WTC11 (cell line): Measurements from ENCODE around the gene RPS5. TPM values are rescaled to one million over a fixed set of nuclear protein-coding genes. Genes with fewer than 3 reads are reported as not detected.

ENCODE experiments used
- ATAC-seq: fragments of 200-7000 bp; cut with Tn5 transposase; 2 replicates; pipeline ENCODE4 v1.10.0; 2021; ENCODE audit warnings: mild to moderate bottlenecking, moderate library complexity
- CTCF ChIA-PET: fragments of 300-600 bp; sonication (Branson Sonifier 250); formaldehyde crosslinking; loops from one replicate; lab custom pipeline; 2021; ENCODE audit warnings: antibody characterized with exemption; lab: Charles Lee
- POLR2A ChIA-PET: fragments of 350-600 bp; sonication (Branson Sonifier 250); formaldehyde crosslinking; loops from one replicate; lab custom pipeline; 2021; ENCODE audit warnings: antibody characterized with exemption; lab: Charles Lee
- DNase-seq: peaks from one replicate; pipeline ENCODE4 v3.0.0; 2021; ENCODE audit warnings: low spot score
- H3K27ac Mint-ChIP-seq: 2 replicates; pipeline ENCODE4 v1.8.0; 2021; ENCODE audit warnings: mixed read lengths
- H3K27me3 Mint-ChIP-seq: 2 replicates; pipeline ENCODE4 v1.8.0; 2021; ENCODE audit warnings: low read depth, mild to moderate bottlenecking, moderate library complexity, mixed read lengths
- H3K36me3 Mint-ChIP-seq: 2 replicates; pipeline ENCODE4 v1.8.0; 2021; ENCODE audit warnings: mixed read lengths
- H3K4me1 Mint-ChIP-seq: 2 replicates; pipeline ENCODE4 v1.8.0; 2022; ENCODE audit warnings: mixed read lengths
- H3K4me3 Mint-ChIP-seq: 2 replicates; pipeline ENCODE4 v1.8.0; 2021; ENCODE audit warnings: mild to moderate bottlenecking, moderate library complexity, mixed read lengths
- H3K9me3 Mint-ChIP-seq: 2 replicates; pipeline ENCODE4 v1.8.0; 2021; ENCODE audit warnings: mixed read lengths
- E2F1 ChIP-seq: sonication (generic); formaldehyde crosslinking; IDR thresholded peaks from 2 replicates; pipeline ENCODE4 v1.8.0; 2022; ENCODE audit warnings: mild to moderate bottlenecking, missing genetic modification reagents
- ELF4 ChIP-seq: sonication (generic); formaldehyde crosslinking; IDR thresholded peaks from 2 replicates; pipeline ENCODE4 v1.8.1; 2022; ENCODE audit warnings: low read depth, mild to moderate bottlenecking, moderate library complexity, missing genetic modification reagents
- FOXJ3 ChIP-seq: sonication (generic); formaldehyde crosslinking; IDR thresholded peaks from 2 replicates; pipeline ENCODE4 v1.9.0; 2021; ENCODE audit warnings: missing genetic modification reagents, mild to moderate bottlenecking, borderline replicate concordance
- FOXP1 ChIP-seq: sonication (generic); formaldehyde crosslinking; IDR thresholded peaks from 2 replicates; pipeline ENCODE4 v1.8.0; 2022; ENCODE audit warnings: missing genetic modification reagents, mild to moderate bottlenecking, moderate library complexity, borderline replicate concordance
- NFATC4 ChIP-seq: fragments of 250-450 bp; sonication (Bioruptor Pico); IDR thresholded peaks from 2 replicates; pipeline ENCODE4 v1.9.0; 2021; ENCODE audit warnings: mild to moderate bottlenecking
- PRRX2 ChIP-seq: fragments of 250-450 bp; sonication (Bioruptor Pico); IDR thresholded peaks from 2 replicates; pipeline ENCODE4 v1.8.0; 2021; ENCODE audit warnings: mild to moderate bottlenecking
- SMAD3 ChIP-seq: sonication (generic); formaldehyde crosslinking; IDR thresholded peaks from 2 replicates; pipeline ENCODE4 v1.8.0; 2022; ENCODE audit warnings: missing genetic modification reagents, mild to moderate bottlenecking, borderline replicate concordance
- STAT6 ChIP-seq: sonication (generic); formaldehyde crosslinking; conservative IDR thresholded peaks from 2 replicates; pipeline ENCODE4 v1.8.1; 2023; ENCODE audit warnings: mild to moderate bottlenecking, low read depth, missing genetic modification reagents, moderate library complexity
- ZNF219 ChIP-seq: sonication (generic); formaldehyde crosslinking; IDR thresholded peaks from 2 replicates; pipeline ENCODE4 v1.8.0; 2023; ENCODE audit warnings: missing genetic modification reagents, mild to moderate bottlenecking, borderline replicate concordance
- total RNA-seq: library from RNA; stranded (reverse); gene quantifications from 3 replicates; pipeline ENCODE4 v1.2.3, GENCODE V29; 2021
- TF ChIP-seq, protein P1 (sequence below): sonication (generic); formaldehyde crosslinking; IDR thresholded peaks from 2 replicates; pipeline ENCODE4 v1.8.1; 2023; ENCODE audit warnings: mild to moderate bottlenecking, missing genetic modification reagents
- TF ChIP-seq, protein P2 (sequence below): fragments of 200-600 bp; IDR thresholded peaks from 2 replicates; pipeline ENCODE4 v1.8.0; 2022; ENCODE audit warnings: antibody characterized with exemption

The RPS5 gene
- total RNA-seq, 1 experiment from 2014 or later, result 1,502 TPM

- Mint-ChIP-seq H3K27me3 (no peaks in the 10 kb centered on the region), H3K9me3 (no peaks in the 10 kb centered on the region), H3K4me1 (peaks cover 2% of the 10 kb centered on the region; the same call in 1 of the 2 replicates), H3K27ac (no peak overlapping the region), H3K4me3 (no peak overlapping the region), H3K36me3 (no peaks in the 10 kb centered on the region)
- DNase-seq (no peak), ATAC-seq (no peak)
- POLR2A ChIA-PET, result no interaction called here
- CTCF ChIA-PET, result no interaction called here
- peak; percentile 53; the same call in 1 of the 2 replicates for TF ChIP-seq FOXP1
- TF ChIP-seq, protein P1, sequence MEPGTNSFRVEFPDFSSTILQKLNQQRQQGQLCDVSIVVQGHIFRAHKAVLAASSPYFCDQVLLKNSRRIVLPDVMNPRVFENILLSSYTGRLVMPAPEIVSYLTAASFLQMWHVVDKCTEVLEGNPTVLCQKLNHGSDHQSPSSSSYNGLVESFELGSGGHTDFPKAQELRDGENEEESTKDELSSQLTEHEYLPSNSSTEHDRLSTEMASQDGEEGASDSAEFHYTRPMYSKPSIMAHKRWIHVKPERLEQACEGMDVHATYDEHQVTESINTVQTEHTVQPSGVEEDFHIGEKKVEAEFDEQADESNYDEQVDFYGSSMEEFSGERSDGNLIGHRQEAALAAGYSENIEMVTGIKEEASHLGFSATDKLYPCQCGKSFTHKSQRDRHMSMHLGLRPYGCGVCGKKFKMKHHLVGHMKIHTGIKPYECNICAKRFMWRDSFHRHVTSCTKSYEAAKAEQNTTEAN (CRISPR knock-in tag), result no peak
Observed at GRCh38 chr19:58367698-58368454, 19.2 kb upstream of the RPS5 start.

DNA sequence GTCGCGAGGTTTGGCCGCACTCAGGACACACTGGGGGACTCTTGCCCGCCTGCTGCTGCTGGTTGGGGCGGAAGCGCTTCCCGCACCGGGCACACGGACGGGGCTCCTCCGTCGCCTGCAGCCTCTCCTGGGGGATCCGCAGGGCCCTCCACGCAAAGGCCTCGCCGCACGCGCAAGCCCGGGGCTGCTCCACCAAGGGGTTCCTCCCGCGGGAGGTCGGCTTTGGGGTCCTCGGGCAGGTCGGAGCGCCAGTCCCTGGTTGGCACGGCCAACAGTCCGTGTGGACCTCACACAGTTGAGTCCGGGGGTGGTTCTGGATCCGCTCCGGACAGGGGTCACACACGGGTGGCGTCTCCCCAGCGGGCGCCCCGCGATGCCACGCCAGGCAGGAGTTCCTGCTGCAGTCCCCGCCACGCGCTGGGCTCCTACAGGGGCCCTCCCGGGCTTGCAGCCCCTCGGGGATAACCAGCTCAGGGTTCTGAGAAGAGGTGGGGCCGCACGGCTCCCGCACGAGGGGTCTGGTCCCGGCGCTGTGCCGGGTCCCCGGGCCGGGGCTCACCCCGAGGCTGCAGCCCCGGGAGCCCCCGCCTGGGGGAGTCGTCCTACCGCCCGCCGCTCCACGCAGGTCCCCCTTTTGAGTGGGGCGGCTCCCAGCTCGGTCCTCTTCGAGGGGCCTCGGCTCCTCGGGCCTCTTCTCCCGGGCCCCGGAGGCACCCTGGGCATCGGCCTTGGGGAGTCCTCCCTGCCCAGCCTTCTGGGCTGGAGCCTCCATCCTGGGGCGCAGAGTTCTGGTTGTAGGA is 18.3 kb upstream of the RPS5 start:
- no peak overlapping the region for H3K27ac Mint-ChIP-seq
- POLR2A ChIA-PET, result no interaction called here
- CTCF ChIA-PET, result interaction anchor here (0.6 kb wide), 1 partner anchor 694 kb away, joined by 5 read pairs; no protein-coding TSS in a partner anchor
- H3K27me3 Mint-ChIP-seq, result no peaks in the 10 kb centered on the region
- ATAC-seq (peak; percentile 39), DNase-seq (no peak)
- H3K36me3 Mint-ChIP-seq, result no peaks in the 10 kb centered on the region
- no peaks in the 10 kb centered on the region for H3K9me3 Mint-ChIP-seq
- no peak for TF ChIP-seq PRRX2 (CRISPR knock-in tag)
- no peak for TF ChIP-seq E2F1 (CRISPR knock-in tag)
- no peak for TF ChIP-seq NFATC4 (CRISPR knock-in tag)
- no peak for TF ChIP-seq FOXP1
- no peak for TF ChIP-seq ELF4
- no peak for TF ChIP-seq ZNF219 (CRISPR knock-in tag)
- no peak for TF ChIP-seq FOXJ3 (CRISPR knock-in tag)
- TF ChIP-seq SMAD3 (CRISPR knock-in tag), result no peak
- H3K4me3 Mint-ChIP-seq, result no peak overlapping the region
- peaks cover 2% of the 10 kb centered on the region; the same call in 1 of the 2 replicates for H3K4me1 Mint-ChIP-seq

DNA sequence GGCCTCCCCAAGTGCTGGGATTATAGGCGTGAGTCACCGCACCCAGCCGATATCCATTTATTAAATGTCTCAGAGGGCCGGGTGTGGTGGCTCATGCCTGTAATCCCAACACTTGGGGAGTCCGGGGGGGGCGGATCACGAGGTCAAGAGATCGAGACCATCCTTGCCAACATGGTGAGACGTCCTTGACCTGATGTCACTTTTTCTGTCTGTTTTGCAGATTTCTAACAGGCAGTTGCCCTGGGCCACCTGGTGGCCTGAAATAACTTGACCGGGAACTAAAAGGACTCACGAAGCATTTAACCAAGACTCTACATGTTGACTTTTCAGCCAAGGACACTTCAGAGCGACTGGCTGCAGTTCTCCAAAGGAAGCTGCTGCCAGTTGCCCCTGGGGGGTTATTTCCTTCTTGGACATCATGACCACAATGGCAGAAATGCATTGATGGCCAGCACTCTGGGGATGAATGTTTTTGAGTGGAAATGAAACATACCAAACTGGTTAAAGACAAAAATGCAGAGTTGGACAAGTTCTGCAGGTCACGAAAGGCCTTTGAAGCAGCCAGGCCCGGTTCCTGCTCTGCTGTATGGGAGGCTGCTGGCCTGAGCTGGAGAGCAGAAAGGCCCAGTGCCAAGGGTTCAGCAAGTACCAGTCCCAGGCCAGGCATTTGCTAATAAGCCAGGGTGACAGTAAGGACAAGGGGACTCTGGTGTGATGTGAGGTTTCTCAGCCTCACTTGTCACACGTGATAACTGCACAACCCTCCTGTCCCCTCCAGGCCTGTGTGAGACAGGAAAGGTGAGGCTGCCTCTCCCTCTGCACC is 14.5 kb upstream of the RPS5 start:
- Mint-ChIP-seq H3K4me3 (no peak overlapping the region), H3K4me1 (peaks cover 2% of the 10 kb centered on the region; the same call in 1 of the 2 replicates), H3K27me3 (no peaks in the 10 kb centered on the region), H3K9me3 (no peaks in the 10 kb centered on the region), H3K36me3 (no peaks in the 10 kb centered on the region), H3K27ac (0 out of 2 replicates have a peak overlapping the region, but pooled peaks have one; percentile 54)
- ATAC-seq (peak; percentile 52), DNase-seq (no peak)
- TF ChIP-seq, protein P2, sequence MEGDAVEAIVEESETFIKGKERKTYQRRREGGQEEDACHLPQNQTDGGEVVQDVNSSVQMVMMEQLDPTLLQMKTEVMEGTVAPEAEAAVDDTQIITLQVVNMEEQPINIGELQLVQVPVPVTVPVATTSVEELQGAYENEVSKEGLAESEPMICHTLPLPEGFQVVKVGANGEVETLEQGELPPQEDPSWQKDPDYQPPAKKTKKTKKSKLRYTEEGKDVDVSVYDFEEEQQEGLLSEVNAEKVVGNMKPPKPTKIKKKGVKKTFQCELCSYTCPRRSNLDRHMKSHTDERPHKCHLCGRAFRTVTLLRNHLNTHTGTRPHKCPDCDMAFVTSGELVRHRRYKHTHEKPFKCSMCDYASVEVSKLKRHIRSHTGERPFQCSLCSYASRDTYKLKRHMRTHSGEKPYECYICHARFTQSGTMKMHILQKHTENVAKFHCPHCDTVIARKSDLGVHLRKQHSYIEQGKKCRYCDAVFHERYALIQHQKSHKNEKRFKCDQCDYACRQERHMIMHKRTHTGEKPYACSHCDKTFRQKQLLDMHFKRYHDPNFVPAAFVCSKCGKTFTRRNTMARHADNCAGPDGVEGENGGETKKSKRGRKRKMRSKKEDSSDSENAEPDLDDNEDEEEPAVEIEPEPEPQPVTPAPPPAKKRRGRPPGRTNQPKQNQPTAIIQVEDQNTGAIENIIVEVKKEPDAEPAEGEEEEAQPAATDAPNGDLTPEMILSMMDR, result 0 out of 2 replicates have a peak, but pooled peaks have one; percentile 8
- TF ChIP-seq STAT6 (CRISPR knock-in tag), result no peak
- ChIA-PET POLR2A (interaction anchor here (1.7 kb wide), 1 partner anchor 10 kb away, joined by 7 read pairs; the partner anchor contains the start of gene ZNF497), CTCF (interaction anchor here (1.1 to 1.6 kb wide), 3 partner anchors 10 to 25 kb away, joined by 3 to 5 read pairs (median 3); partner anchors contain the start of gene ZNF497)
